IMR-90 (cell line): ENCODE measurements around the gene MIEN1. TPM values are rescaled to one million over a fixed set of nuclear protein-coding genes. Genes with fewer than 3 reads are reported as not detected.

Source experiments
- ATAC-seq: fragments of 200-7000 bp; cut with Tn5 transposase; 2 replicates; pipeline ENCODE4 v1.9.1; 2020; ENCODE audit warnings: low read depth, mild to moderate bottlenecking, moderate library complexity
- BruUV-seq: library from RNA; stranded (reverse); fragments of 400-500 nt; replicated peaks from 2 replicates; lab custom pipeline; 2021; lab: Mats Ljungman, UMichigan
- CTCF ChIA-PET: fragments of 300-600 bp; formaldehyde crosslinking; extraction: SDS; loops from one replicate; lab custom pipeline; 2021; ENCODE audit warnings: antibody characterized with exemption; lab: Yijun Ruan, JAX
- POLR2A ChIA-PET: fragments of 300-600 bp; sonication (Branson Sonifier 250); formaldehyde crosslinking; loops from one replicate; lab custom pipeline; 2022; ENCODE audit warnings: antibody characterized with exemption; ENCODE audit not compliant: unreplicated experiment; lab: Charles Lee
- DNase-seq: peaks from one replicate; pipeline ENCODE4 v3.0.0; 2013
- H2AFZ ChIP-seq: replicated peaks from 2 replicates; pipeline ENCODE3; 2013; ENCODE audit warnings: low read length, mild to moderate bottlenecking; ENCODE audit not compliant: poor library complexity
- H2AK5ac ChIP-seq: 2 replicates; pipeline ENCODE4 v1.6.1; 2013; ENCODE audit warnings: low read depth, low read length, inconsistent platforms
- H2AK9ac ChIP-seq: replicated peaks from 2 replicates; pipeline ENCODE3; 2013; ENCODE audit warnings: mild to moderate bottlenecking, low read depth, low read length, moderate library complexity; ENCODE audit not compliant: poor library complexity
- H2BK120ac ChIP-seq: 2 replicates; pipeline ENCODE4 v1.6.1; 2013; ENCODE audit warnings: low read depth, low read length, inconsistent platforms
- H2BK15ac ChIP-seq: 3 replicates; pipeline ENCODE4 v1.6.1; 2013; ENCODE audit warnings: low read depth, low read length, inconsistent platforms
- H2BK20ac ChIP-seq: 2 replicates; pipeline ENCODE4 v1.6.1; 2013; ENCODE audit warnings: low read depth, mild to moderate bottlenecking, inconsistent platforms, low read length, moderate library complexity
- H2BK5ac ChIP-seq: 2 replicates; pipeline ENCODE4 v1.6.1; 2013; ENCODE audit warnings: mild to moderate bottlenecking, low read depth, low read length, inconsistent platforms; ENCODE audit not compliant: poor library complexity, severe bottlenecking
- H3K14ac ChIP-seq: replicated peaks from 2 replicates; pipeline ENCODE4 v1.6.1; 2013; ENCODE audit warnings: low read depth, low read length, inconsistent platforms
- H3K18ac ChIP-seq: 2 replicates; pipeline ENCODE4 v1.6.1; 2013; ENCODE audit warnings: low read depth, low read length, control low read depth
- H3K23ac ChIP-seq: 2 replicates; pipeline ENCODE4 v1.6.1; 2013; ENCODE audit warnings: low read depth, low read length, inconsistent platforms
- H3K27ac ChIP-seq: 2 replicates; pipeline ENCODE4 v1.5.1; 2013; ENCODE audit warnings: mild to moderate bottlenecking, control low read depth, low read length; ENCODE audit not compliant: insufficient read depth
- H3K27me3 ChIP-seq: 2 replicates; pipeline ENCODE4 v1.6.1; 2013; ENCODE audit warnings: low read length; ENCODE audit not compliant: control insufficient read depth, insufficient read depth
- H3K36me3 ChIP-seq: 2 replicates; pipeline ENCODE4 v1.6.1; 2013; ENCODE audit warnings: low read length, mixed read lengths; ENCODE audit not compliant: control insufficient read depth, insufficient read depth
- H3K4ac ChIP-seq: 2 replicates; pipeline ENCODE4 v1.6.1; 2013; ENCODE audit warnings: low read depth, low read length, inconsistent platforms
- H3K4me1 ChIP-seq: 2 replicates; pipeline ENCODE4 v1.6.1; 2013; ENCODE audit warnings: low read length, mixed read lengths; ENCODE audit not compliant: control insufficient read depth, insufficient read depth
- H3K4me2 ChIP-seq: 2 replicates; pipeline ENCODE4 v1.6.1; 2013; ENCODE audit warnings: low read depth, mild to moderate bottlenecking, control low read depth, low read length, moderate library complexity
- H3K4me3 ChIP-seq: 2 replicates; pipeline ENCODE4 v1.5.1; 2013; ENCODE audit warnings: low read depth, mild to moderate bottlenecking, control low read depth, low read length, moderate library complexity; ENCODE audit not compliant: insufficient read depth
- H3K56ac ChIP-seq: 2 replicates; pipeline ENCODE4 v1.6.1; 2013; ENCODE audit warnings: low read length, inconsistent platforms; ENCODE audit not compliant: insufficient read depth; ENCODE audit errors: extremely low read depth
- H3K79me1 ChIP-seq, 2 experiments: 2 replicates each; pipeline ENCODE4 v1.6.1; 2013; ENCODE audit warnings: low read length in 2 of 2, inconsistent platforms in 1 of 2, low read depth in 1 of 2
- H3K9ac ChIP-seq: 2 replicates; pipeline ENCODE4 v1.6.1; 2013; ENCODE audit warnings: low read depth, low read length, control low read depth
- H3K9me1 ChIP-seq: 2 replicates; pipeline ENCODE4 v1.6.1; 2013; ENCODE audit warnings: low read length, inconsistent platforms; ENCODE audit not compliant: insufficient read depth
- H3K9me3 ChIP-seq: 2 replicates; pipeline ENCODE4 v1.6.1; 2013; ENCODE audit warnings: low read length; ENCODE audit not compliant: control insufficient read depth, insufficient read depth
- H4K20me1 ChIP-seq: 2 replicates; pipeline ENCODE4 v1.6.1; 2013; ENCODE audit warnings: low read length, inconsistent platforms; ENCODE audit not compliant: insufficient read depth
- H4K5ac ChIP-seq: 2 replicates; pipeline ENCODE4 v1.6.1; 2013; ENCODE audit warnings: mild to moderate bottlenecking, low read depth, low read length, control low read depth
- H4K8ac ChIP-seq, 2 experiments: 2 replicates each; pipeline ENCODE4 v1.6.1; 2013; ENCODE audit warnings: low read depth in 2 of 2, low read length in 2 of 2, control low read depth in 1 of 2, inconsistent platforms in 1 of 2
- H4K91ac ChIP-seq: 2 replicates; pipeline ENCODE4 v1.6.1; 2013; ENCODE audit warnings: low read depth, low read length, inconsistent platforms; ENCODE audit not compliant: insufficient read depth
- NFE2L2 ChIP-seq: fragments of 150-350 bp; IDR thresholded peaks from 2 replicates; pipeline ENCODE4 v1.6.1; 2016; ENCODE audit warnings: low read depth, mild to moderate bottlenecking, low read length
- POLR2A ChIP-seq: IDR thresholded peaks from 2 replicates; pipeline ENCODE4 v1.6.1; 2012; ENCODE audit warnings: mild to moderate bottlenecking, low read depth, low read length
- RFX5 ChIP-seq: IDR thresholded peaks from 2 replicates; pipeline ENCODE4 v1.8.0; 2012; ENCODE audit warnings: low read depth, mild to moderate bottlenecking, low read length, moderate library complexity
- WGBS, 2 experiments: methylation state at CpG; one replicate each; pipeline versions ENCODE4 v1.1.5 to v1.1.7; 2013; ENCODE audit warnings: missing lambda C conversion rate in 2 of 2; ENCODE audit not compliant: insufficient read length in 1 of 2; ENCODE audit errors: extremely low coverage in 2 of 2; 5-methylcytosine and 5-hydroxymethylcytosine counted together
- dilution Hi-C: fragments of 300-500 bp; cut with HindIII; formaldehyde crosslinking; loops from one replicate; pipeline ENCODE4 v1.14.3; 2018; ENCODE audit warnings: low sequenced_read_pairs; ENCODE audit not compliant: unreplicated experiment
- in situ Hi-C: fragments of 300-500 bp; cut with MboI; formaldehyde crosslinking; loops from 3 replicates; pipeline ENCODE4 v1.14.3; 2019; ENCODE audit warnings: low sequenced_read_pairs, inconsistent platforms, mixed read lengths
- intact Hi-C: fragments of 100-400 bp; cut with micrococcal nuclease; formaldehyde crosslinking; loops from 2 replicates; pipeline ENCODE4 v1.10.0; 2022
- polyA plus RNA-seq, 3 experiments: library from polyadenylated mRNA; depleted of rRNA; stranded (reverse); fragments of >200 nt; gene quantifications; 2 replicates each; pipeline ENCODE4 v1.2.3, GENCODE V29; 2012; ENCODE audit warnings: low replicate concordance in 1 of 3
- total RNA-seq: library from RNA; depleted of rRNA; stranded (reverse); fragments of >200 nt; gene quantifications from 2 replicates; pipeline ENCODE4 v1.2.3, GENCODE V29; 2012
- TF ChIP-seq, protein P1 (sequence below): fragments of 150-350 bp; IDR thresholded peaks from 2 replicates; pipeline ENCODE4 v1.6.1; 2017; ENCODE audit warnings: mild to moderate bottlenecking, antibody characterized with exemption, low read length, low read depth

MIEN1 gene
- total and polyA plus RNA-seq, 2 of the 4 experiments (the other 2 are of a cell fraction): 20.3 to 75.6 TPM

DNA sequence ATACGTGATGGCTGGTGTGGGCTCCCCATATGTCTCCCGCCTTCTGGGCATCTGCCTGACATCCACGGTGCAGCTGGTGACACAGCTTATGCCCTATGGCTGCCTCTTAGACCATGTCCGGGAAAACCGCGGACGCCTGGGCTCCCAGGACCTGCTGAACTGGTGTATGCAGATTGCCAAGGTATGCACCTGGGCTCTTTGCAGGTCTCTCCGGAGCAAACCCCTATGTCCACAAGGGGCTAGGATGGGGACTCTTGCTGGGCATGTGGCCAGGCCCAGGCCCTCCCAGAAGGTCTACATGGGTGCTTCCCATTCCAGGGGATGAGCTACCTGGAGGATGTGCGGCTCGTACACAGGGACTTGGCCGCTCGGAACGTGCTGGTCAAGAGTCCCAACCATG is 5.6 kb downstream of the MIEN1 start:
- Histone ChIP-seq H2AFZ (no peak overlapping the region), H3K36me3 (peaks cover 57% of the 10 kb centered on the region), H2BK20ac (no peak overlapping the region), H2AK5ac (no peak overlapping the region), H3K27ac (no peak overlapping the region), H3K9me1 (peaks cover 9% of the 10 kb centered on the region), H3K4me3 (no peak overlapping the region), H3K9ac (no peak overlapping the region), H3K56ac (no peak overlapping the region), H2BK15ac (no peak overlapping the region), H2AK9ac (no peak overlapping the region), H3K4me1 (peaks cover 3% of the 10 kb centered on the region; the same call in 1 of the 2 replicates), H3K18ac (no peak overlapping the region), H4K5ac (no peak overlapping the region), H3K4ac (no peak overlapping the region), H4K8ac (no peak overlapping the region), H3K14ac (no peak overlapping the region), H3K9me3 (no peaks in the 10 kb centered on the region), H3K27me3 (no peaks in the 10 kb centered on the region), H3K4me2 (no peak overlapping the region), H3K79me1 (peaks cover 5 to 12% of the 10 kb centered on the region in 2 experiments), H4K91ac (no peak overlapping the region), H4K20me1 (no peaks in the 10 kb centered on the region), H3K23ac (no peak overlapping the region), H2BK5ac (no peak overlapping the region), H2BK120ac (no peak overlapping the region)
- dilution Hi-C loops: no loop called here
- in situ Hi-C loops: no loop called here
- BruUV-seq: no TSS peak
- 100% methylated on average over 8 of the region's 13 CpGs; no CpG with 5 or more reads in 1 of the 2 experiments for WGBS, 2 experiments
- intact Hi-C loops: no loop called here
- no peak for TF ChIP-seq RFX5
- TF ChIP-seq NFE2L2: no peak
- TF ChIP-seq, protein P1, sequence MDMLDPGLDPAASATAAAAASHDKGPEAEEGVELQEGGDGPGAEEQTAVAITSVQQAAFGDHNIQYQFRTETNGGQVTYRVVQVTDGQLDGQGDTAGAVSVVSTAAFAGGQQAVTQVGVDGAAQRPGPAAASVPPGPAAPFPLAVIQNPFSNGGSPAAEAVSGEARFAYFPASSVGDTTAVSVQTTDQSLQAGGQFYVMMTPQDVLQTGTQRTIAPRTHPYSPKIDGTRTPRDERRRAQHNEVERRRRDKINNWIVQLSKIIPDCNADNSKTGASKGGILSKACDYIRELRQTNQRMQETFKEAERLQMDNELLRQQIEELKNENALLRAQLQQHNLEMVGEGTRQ: no peak
- TF ChIP-seq POLR2A: no peak
- ChIA-PET CTCF (no interaction called here), POLR2A (no interaction called here)
- DNase-seq (no peak), ATAC-seq (no peak)
